ENCODE measurements around the gene AURKA. TPM values are rescaled to one million over a fixed set of nuclear protein-coding genes. Genes with fewer than 3 reads are reported as not detected.

AURKA gene
- total RNA-seq, 1 experiment from 2014 or later = 139 TPM

DNA sequence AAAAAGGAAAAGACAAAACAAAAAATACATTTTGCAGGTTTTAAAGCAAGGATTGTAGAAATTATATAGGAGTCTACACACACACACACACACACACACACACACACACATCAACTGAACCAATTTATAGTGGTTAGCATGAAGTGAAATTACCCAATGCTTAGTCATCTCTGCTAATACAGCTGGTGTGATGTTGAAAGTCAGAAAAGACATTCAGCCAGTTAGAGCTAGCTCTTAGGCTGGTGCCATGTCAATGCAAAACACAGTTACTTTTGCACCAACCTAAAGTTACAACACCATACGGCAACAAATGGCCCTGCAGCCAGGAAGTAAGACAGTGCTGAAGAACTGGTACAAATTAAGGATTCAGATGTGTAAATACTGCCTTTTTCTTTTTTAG lies 18.1 kb downstream of the AURKA start:
- intact Hi-C loops (cut with micrococcal nuclease) = no loop called here
- CTCF ChIA-PET = interaction anchor here (0.6 to 0.7 kb wide), 2 partner anchors 14 to 171 kb away, joined by 3 to 5 read pairs; no protein-coding TSS in a partner anchor

DNA sequence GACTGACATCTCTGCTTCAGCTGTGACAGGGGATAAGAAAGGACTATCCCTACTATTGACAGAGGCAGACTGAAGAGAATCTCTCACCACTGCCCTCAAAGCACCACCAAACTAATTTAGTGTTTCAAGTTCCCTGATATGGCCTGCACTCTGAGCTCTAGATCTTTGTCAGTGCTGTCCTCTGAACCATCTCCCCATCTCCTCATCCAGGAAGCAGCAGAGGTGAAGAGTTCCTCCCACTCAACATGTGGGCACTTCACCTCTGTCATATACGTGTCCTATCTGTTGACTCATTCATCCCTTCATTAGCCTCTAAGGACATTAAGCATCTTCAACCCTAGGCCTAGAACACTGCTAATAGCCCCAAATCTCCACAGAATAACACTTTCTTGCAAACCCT lies 19.2 kb downstream of the AURKA start:
- no peak overlapping the region for H3K9ac ChIP-seq (ENCODE audit: low read length)
- no peak overlapping the region for H3K4me3 ChIP-seq (ENCODE audit: low read length)
- no peaks in the 10 kb centered on the region for H3F3A ChIP-seq (ENCODE audit: low read length, unreplicated experiment)
- H3K4me2 ChIP-seq (ENCODE audit: low read length) = no peak overlapping the region
- H3K4me1 ChIP-seq (ENCODE audit: insufficient read depth, low read length) = peaks cover 13% of the 10 kb centered on the region
- BruUV-seq (replicated peaks) = no TSS peak
- ATAC-seq (no peak), DNase-seq (no peak)
- H3K27me3 ChIP-seq (ENCODE audit: low read length) = no peaks in the 10 kb centered on the region
- no peaks in the 10 kb centered on the region for H3K9me2 ChIP-seq (replicated peaks; ENCODE audit: low read length)
- no peak overlapping the region for H2AFZ ChIP-seq (ENCODE audit: low read length)
- ChIA-PET POLR2A (ENCODE audit: unreplicated experiment) (no interaction called here), CTCF (no interaction called here)
- TF ChIP-seq, protein P1, sequence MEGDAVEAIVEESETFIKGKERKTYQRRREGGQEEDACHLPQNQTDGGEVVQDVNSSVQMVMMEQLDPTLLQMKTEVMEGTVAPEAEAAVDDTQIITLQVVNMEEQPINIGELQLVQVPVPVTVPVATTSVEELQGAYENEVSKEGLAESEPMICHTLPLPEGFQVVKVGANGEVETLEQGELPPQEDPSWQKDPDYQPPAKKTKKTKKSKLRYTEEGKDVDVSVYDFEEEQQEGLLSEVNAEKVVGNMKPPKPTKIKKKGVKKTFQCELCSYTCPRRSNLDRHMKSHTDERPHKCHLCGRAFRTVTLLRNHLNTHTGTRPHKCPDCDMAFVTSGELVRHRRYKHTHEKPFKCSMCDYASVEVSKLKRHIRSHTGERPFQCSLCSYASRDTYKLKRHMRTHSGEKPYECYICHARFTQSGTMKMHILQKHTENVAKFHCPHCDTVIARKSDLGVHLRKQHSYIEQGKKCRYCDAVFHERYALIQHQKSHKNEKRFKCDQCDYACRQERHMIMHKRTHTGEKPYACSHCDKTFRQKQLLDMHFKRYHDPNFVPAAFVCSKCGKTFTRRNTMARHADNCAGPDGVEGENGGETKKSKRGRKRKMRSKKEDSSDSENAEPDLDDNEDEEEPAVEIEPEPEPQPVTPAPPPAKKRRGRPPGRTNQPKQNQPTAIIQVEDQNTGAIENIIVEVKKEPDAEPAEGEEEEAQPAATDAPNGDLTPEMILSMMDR (conservative IDR thresholded peaks at IDR 0.05; ENCODE audit: low read depth, low read length) = no peak
- TF ChIP-seq EZH2 (IDR thresholded peaks at IDR 0.05; ENCODE audit: low read length, unreplicated experiment) = no peak
- TF ChIP-seq EZH2phosphoT487 (IDR thresholded peaks at IDR 0.05; ENCODE audit: borderline replicate concordance, low read length) = no peak
- intact Hi-C loops (cut with micrococcal nuclease) = no loop called here
- no peaks in the 10 kb centered on the region for H3K9me3 ChIP-seq (ENCODE audit: low read length)
- peaks cover 83% of the 10 kb centered on the region for H3K36me3 ChIP-seq (ENCODE audit: low read depth, low read length)
- H4K20me1 ChIP-seq (ENCODE audit: low read length) = peaks cover 33% of the 10 kb centered on the region
- peaks cover 63% of the 10 kb centered on the region for H3K79me2 ChIP-seq (ENCODE audit: low read length)
- no peak overlapping the region for H3K27ac ChIP-seq (ENCODE audit: low read length)

More for the DNA sequence above, 18.1 kb downstream of the AURKA start:
- Histone ChIP-seq H3K4me3 (ENCODE audit: low read length) (no peak overlapping the region), H2AFZ (ENCODE audit: low read length) (no peak overlapping the region), H3F3A (ENCODE audit: low read length, unreplicated experiment) (no peaks in the 10 kb centered on the region), H3K27ac (ENCODE audit: low read length) (no peak overlapping the region), H3K9me2 (replicated peaks; ENCODE audit: low read length) (no peaks in the 10 kb centered on the region), H3K79me2 (ENCODE audit: low read length) (peaks cover 74% of the 10 kb centered on the region), H3K36me3 (ENCODE audit: low read depth, low read length) (peaks cover 88% of the 10 kb centered on the region), H3K9me3 (ENCODE audit: low read length) (no peaks in the 10 kb centered on the region), H3K4me2 (ENCODE audit: low read length) (0 out of 2 replicates have a peak overlapping the region, but pooled peaks have one; percentile 7), H3K27me3 (ENCODE audit: low read length) (no peaks in the 10 kb centered on the region), H4K20me1 (ENCODE audit: low read length) (peaks cover 40% of the 10 kb centered on the region), H3K4me1 (ENCODE audit: insufficient read depth, low read length) (peaks cover 13% of the 10 kb centered on the region), H3K9ac (ENCODE audit: low read length) (no peak overlapping the region)
- POLR2A ChIA-PET (ENCODE audit: unreplicated experiment) = interaction anchor here (0.9 kb wide), 1 partner anchor 16 kb away, joined by 3 read pairs; no protein-coding TSS in a partner anchor
- no TSS peak for BruUV-seq (replicated peaks)
- TF ChIP-seq EZH2phosphoT487 (IDR thresholded peaks at IDR 0.05; ENCODE audit: borderline replicate concordance, low read length) = no peak
- TF ChIP-seq, protein P1 (conservative IDR thresholded peaks at IDR 0.05; ENCODE audit: low read depth, low read length) = no peak
- TF ChIP-seq EZH2 (IDR thresholded peaks at IDR 0.05; ENCODE audit: low read length, unreplicated experiment) = no peak
- peak; percentile 96 for DNase-seq
- ATAC-seq = peak; percentile 99

DNA sequence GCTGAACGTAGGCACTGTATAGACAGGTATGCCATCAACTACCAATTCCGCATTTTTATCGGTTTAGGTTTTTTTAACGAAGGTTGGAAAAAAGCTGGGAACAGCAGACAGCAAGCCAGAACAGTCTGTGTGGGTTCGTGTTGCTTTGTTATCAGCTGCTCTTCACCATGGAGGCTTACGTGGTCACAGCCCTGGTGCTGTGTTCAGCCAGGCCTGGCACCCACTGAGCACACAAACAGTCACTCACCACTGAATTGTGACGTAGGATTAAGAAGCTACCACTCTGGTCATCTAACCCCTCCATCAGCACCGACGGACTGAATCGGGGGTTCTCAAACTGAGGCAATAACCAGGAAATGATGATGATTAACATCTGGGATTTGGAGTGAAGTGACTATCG lies 20.0 kb downstream of the AURKA start:
- no TSS peak for BruUV-seq (replicated peaks)
- intact Hi-C loops (cut with micrococcal nuclease) = no loop called here
- no peaks in the 10 kb centered on the region for H3K9me3 ChIP-seq (ENCODE audit: low read length)
- H3K27me3 ChIP-seq (ENCODE audit: low read length) = no peaks in the 10 kb centered on the region
- no peak overlapping the region for H3K27ac ChIP-seq (ENCODE audit: low read length)
- POLR2A ChIA-PET (ENCODE audit: unreplicated experiment) = no interaction called here
- no peak overlapping the region for H2AFZ ChIP-seq (ENCODE audit: low read length)
- H3K9me2 ChIP-seq (replicated peaks; ENCODE audit: low read length) = no peaks in the 10 kb centered on the region
- peaks cover 33% of the 10 kb centered on the region for H4K20me1 ChIP-seq (ENCODE audit: low read length)
- no peak overlapping the region for H3K4me3 ChIP-seq (ENCODE audit: low read length)
- no peak overlapping the region for H3K9ac ChIP-seq (ENCODE audit: low read length)
- no peak overlapping the region for H3K4me2 ChIP-seq (ENCODE audit: low read length)
- no peaks in the 10 kb centered on the region for H3F3A ChIP-seq (ENCODE audit: low read length, unreplicated experiment)
- H3K79me2 ChIP-seq (ENCODE audit: low read length) = peaks cover 55% of the 10 kb centered on the region
- H3K4me1 ChIP-seq (ENCODE audit: insufficient read depth, low read length) = peaks cover 13% of the 10 kb centered on the region
- ATAC-seq = no peak
- H3K36me3 ChIP-seq (ENCODE audit: low read depth, low read length) = peaks cover 77% of the 10 kb centered on the region
- DNase-seq = no peak
- CTCF ChIA-PET = no interaction called here
- TF ChIP-seq EZH2phosphoT487 (IDR thresholded peaks at IDR 0.05; ENCODE audit: borderline replicate concordance, low read length) = no peak
